ENCODE data around the gene CCDC159.
"Not testable (repeated sequence)": the region's sequence is repeated elsewhere in the genome, so short reads cannot be mapped to it uniquely, and the experiment has no call there.

CCDC159 gene

DNA sequence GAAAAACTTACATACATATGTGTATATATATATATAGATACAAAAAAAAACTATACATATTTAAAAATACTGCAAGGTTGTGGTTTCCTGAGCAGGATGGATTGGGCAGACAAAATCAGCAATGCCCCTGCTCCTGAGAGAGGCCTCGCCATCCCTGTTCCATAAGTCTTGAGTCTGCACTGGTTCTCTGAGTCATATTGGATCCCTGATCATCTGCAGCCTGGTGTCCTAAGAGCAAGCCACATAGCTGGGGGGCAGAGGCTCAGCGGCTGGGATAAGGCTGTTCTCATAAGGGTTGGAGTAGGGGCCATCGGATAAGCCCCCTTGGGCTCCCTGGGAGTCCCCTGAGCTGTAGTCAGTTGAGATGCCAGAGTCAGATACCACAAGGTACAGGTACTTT is 31.4 kb downstream of the CCDC159 start:
- H3K27ac ChIP-seq (ENCODE audit: low read depth, low read length): peak overlapping the region; percentile 55
- no peaks in the 10 kb centered on the region for H3K36me3 ChIP-seq (ENCODE audit: control insufficient read depth, insufficient read depth, low read length)
- peaks cover 35% of the 10 kb centered on the region for H3K4me1 ChIP-seq (ENCODE audit: control insufficient read depth, insufficient read depth, low read length)
- no peak overlapping the region for H3K9ac ChIP-seq (ENCODE audit: low read length)
- no peak overlapping the region for H3K4me3 ChIP-seq (ENCODE audit: low read length)
- no peaks in the 10 kb centered on the region for H3K27me3 ChIP-seq (ENCODE audit: control insufficient read depth, insufficient read depth, low read length)

DNA sequence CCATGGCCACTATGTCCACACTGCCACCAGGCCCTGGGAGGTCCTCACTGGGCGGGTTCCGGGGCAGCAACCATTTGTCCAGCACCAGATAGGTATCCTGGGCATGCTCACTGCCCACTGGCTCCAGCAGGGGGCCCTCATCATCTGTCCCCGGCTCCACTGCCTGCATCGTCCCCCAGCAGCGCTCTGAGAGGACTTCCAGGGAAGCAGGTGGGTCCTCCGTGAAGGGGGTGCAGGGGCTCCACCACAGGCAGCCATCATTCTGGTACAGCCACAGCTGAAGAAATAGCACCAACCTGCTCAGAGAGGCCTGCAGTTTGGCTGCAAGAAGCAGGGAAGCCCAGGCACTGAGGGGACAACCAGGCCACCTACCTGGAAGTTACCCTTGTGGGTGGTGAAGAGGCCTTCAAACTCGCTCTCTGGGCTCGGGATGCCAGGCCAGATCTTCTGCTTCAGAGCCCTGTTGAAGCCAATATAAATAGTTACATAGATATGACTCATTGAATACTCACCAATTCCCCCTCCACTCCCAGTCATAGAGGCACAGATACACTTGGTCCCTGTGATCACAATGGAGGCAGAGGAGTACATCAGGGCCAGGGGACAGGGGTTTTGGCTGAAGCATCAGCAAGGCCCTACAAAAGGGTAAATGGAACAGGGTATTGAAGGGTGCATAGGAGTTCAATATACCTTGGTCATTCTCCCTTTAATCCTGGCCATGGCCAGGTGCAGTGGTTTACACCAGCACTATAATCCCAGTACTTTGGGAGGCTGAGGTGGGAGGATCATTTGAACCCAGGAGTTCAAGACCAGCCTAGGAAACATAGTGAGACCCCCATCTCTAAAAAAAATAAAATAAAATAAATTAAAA is 32.2 kb downstream of the CCDC159 start:
- H3K27ac ChIP-seq (ENCODE audit: low read depth, low read length): peak overlapping the region; percentile 55
- peaks cover 2% of the 10 kb centered on the region for H3K27me3 ChIP-seq (ENCODE audit: control insufficient read depth, insufficient read depth, low read length)
- no peaks in the 10 kb centered on the region for H3K36me3 ChIP-seq (ENCODE audit: control insufficient read depth, insufficient read depth, low read length)
- peaks cover 35% of the 10 kb centered on the region for H3K4me1 ChIP-seq (ENCODE audit: control insufficient read depth, insufficient read depth, low read length)
- H3K9ac ChIP-seq (ENCODE audit: low read length): no peak overlapping the region
- no peak overlapping the region for H3K4me3 ChIP-seq (ENCODE audit: low read length)

DNA sequence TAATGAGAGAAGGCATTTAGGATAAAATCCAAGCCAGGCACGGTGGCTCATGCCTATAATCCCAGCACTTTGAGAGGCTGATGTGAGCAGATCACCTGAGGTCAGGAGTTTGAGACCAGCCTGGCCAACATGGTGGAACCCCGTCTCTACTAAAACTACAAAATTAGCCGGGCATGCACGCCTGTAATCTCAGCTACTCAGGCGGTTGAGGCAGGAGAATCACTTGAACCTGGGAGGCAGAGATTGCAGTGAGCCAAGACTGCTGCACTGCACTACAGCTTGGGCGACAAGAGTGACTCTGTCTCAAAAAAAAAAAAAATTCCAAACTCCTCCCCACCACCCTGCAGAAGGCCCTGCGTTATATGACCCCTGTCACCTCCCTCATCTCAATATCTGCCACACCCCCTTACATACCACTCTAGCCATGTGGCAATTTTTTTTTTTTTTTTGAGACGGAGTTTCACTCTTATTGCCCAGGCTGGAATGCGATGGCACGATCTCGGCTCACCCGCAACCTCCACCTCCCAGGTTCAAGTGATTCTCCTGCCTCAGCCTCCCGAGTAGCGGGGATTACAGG is 33.0 kb downstream of the CCDC159 start:
- peaks cover 32% of the 10 kb centered on the region for H3K4me1 ChIP-seq (ENCODE audit: control insufficient read depth, insufficient read depth, low read length)
- not testable (repeated sequence) for H3K27me3 ChIP-seq (ENCODE audit: control insufficient read depth, insufficient read depth, low read length); H3K27ac ChIP-seq (ENCODE audit: low read depth, low read length); H3K9ac ChIP-seq (ENCODE audit: low read length); H3K4me3 ChIP-seq (ENCODE audit: low read length); H3K36me3 ChIP-seq (ENCODE audit: control insufficient read depth, insufficient read depth, low read length)

DNA sequence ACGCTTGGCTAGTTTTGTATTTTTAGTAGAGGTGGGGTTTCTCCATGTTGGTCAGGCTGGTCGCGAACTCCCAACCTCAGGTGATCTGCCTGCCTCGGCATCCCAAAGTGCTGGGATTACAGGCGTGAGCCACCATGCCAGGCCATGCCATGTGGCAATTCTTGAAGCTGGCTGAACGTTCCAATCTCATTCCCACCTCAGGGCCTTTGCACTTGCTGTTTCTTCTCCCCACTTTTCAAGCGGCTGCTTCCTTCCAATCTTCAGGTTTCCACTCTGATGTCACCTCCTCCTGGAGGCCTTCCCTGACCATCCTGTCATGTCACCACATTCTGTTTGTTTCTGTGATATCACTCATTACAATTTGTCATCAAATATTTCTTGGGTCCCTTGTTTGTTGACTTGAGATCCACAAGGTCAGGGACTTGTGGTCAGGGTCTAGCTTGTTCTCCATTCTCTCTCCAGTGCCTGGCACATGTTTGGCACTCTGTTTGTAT is 33.6 kb downstream of the CCDC159 start:
- Histone ChIP-seq H3K4me3 (ENCODE audit: low read length) (no peak overlapping the region), H3K27ac (ENCODE audit: low read depth, low read length) (no peak overlapping the region), H3K36me3 (ENCODE audit: control insufficient read depth, insufficient read depth, low read length) (no peaks in the 10 kb centered on the region), H3K27me3 (ENCODE audit: control insufficient read depth, insufficient read depth, low read length) (peaks cover 2% of the 10 kb centered on the region), H3K9ac (ENCODE audit: low read length) (no peak overlapping the region), H3K4me1 (ENCODE audit: control insufficient read depth, insufficient read depth, low read length) (peaks cover 32% of the 10 kb centered on the region)

DNA sequence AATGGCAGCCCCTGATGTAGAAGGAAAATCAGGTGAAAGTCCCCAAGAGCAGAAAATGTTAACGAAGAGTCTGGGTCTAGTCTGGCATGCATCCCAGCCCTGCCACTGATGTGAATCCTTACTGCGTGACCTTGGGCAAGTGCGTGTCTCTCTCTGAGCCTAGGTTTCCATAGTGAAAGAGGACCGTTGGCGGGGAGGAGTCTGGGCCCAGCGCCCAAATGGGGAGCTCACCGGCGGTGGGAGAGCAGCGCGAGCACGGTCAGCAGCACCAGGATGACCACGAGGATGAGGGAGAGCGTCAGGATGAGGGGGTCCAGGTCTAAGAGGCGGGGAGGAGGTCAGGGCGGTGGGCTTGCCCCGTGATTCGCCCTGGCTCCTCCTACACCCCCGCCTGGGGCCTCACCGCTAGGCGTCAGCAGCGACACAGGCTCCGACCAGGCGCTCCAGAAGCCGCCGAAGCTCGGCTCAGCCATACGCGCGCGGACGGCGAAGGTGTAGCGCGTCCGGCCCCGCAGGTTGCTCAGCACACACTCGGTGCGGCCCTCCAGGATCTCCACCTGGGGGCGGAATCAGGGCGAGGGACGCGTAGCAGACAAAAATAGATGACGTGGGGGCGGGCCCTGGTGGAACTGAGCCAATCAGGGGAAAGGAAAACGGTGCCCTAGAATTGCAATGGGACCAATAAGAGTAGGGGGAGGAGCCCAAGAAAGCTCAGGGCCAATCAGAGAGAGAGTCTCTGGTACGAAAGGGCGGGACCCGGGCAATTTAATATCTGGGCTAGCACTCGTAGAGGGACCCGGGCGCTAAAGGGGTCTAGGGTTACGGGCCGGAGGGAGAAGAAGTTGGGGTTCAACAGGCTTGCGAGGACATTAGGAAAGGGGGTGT is 34.6 kb downstream of the CCDC159 start:
- Histone ChIP-seq H3K27ac (ENCODE audit: low read depth, low read length) (peak overlapping the region; percentile 41), H3K4me1 (ENCODE audit: control insufficient read depth, insufficient read depth, low read length) (peaks cover 26% of the 10 kb centered on the region), H3K4me3 (ENCODE audit: low read length) (peak overlapping the region; percentile 80), H3K36me3 (ENCODE audit: control insufficient read depth, insufficient read depth, low read length) (no peaks in the 10 kb centered on the region), H3K9ac (ENCODE audit: low read length) (peak overlapping the region; percentile 16), H3K27me3 (ENCODE audit: control insufficient read depth, insufficient read depth, low read length) (peaks cover 2% of the 10 kb centered on the region)

DNA sequence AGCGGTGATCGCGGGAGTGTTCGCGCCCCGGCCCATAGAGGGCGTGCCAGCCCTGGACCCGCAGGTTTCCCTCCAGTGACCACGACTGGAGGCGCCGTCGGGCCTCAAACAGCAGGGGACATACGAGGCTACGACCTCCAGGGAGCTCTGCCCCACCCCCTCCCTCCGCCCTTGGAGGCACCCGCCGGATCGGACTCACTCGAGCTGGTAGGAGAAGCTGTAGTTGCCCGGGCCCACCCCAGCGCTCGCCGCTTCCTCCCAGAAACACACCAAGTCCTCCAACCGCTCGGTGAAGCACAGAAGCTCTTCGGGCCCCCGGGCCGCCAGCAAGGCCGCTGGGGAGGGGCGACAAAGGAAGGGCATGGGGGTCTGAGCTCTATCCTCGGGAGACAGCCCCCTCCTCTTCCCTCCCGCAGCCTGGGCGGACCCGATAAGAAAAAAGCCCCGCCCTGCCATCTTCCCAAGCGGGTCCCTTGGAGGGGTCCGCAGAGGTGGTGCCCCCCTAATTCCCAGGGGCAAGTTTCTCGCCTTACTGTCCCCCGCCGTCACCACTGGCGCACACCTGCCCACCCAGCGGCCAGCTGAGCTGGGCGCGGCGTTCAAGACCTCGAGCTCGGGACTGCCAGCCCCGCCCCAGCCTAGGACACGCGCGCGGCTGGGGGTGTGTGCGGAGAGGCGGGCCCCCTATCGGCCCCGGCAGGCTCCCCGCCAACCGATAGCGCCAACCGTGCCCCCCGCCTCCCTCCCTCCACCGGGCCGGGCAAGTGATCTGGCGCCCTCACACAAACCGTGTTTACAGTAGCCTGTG is 36.8 kb downstream of the CCDC159 start:
- Histone ChIP-seq H3K9ac (ENCODE audit: low read length) (no peak overlapping the region), H3K27ac (ENCODE audit: low read depth, low read length) (no peak overlapping the region), H3K36me3 (ENCODE audit: control insufficient read depth, insufficient read depth, low read length) (no peaks in the 10 kb centered on the region), H3K4me3 (ENCODE audit: low read length) (peak overlapping the region; percentile 46), H3K4me1 (ENCODE audit: control insufficient read depth, insufficient read depth, low read length) (peaks cover 11% of the 10 kb centered on the region), H3K27me3 (ENCODE audit: control insufficient read depth, insufficient read depth, low read length) (peaks cover 2% of the 10 kb centered on the region)

DNA sequence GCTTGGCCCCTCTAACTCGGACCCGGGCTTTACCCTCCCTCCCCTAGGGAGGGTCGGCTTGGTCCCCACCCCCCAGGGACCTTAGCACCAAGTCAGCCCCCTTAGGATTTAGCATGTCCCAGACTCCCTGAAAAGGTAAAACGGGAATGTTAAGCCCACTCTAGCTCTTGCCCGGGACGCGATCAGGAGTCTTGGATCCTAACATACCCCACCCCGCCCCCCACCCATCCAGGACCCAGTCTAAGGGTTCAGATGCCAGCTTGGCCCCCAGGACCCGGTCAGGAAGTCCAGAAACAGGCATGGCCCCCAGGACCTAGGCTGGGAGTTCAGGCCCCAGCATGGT is 37.4 kb downstream of the CCDC159 start:
- peaks cover 2% of the 10 kb centered on the region for H3K27me3 ChIP-seq (ENCODE audit: control insufficient read depth, insufficient read depth, low read length)
- no peak overlapping the region for H3K9ac ChIP-seq (ENCODE audit: low read length)
- H3K27ac ChIP-seq (ENCODE audit: low read depth, low read length): no peak overlapping the region
- peak overlapping the region; percentile 28 for H3K4me3 ChIP-seq (ENCODE audit: low read length)
- no peaks in the 10 kb centered on the region for H3K36me3 ChIP-seq (ENCODE audit: control insufficient read depth, insufficient read depth, low read length)
- peaks cover 7% of the 10 kb centered on the region for H3K4me1 ChIP-seq (ENCODE audit: control insufficient read depth, insufficient read depth, low read length)

DNA sequence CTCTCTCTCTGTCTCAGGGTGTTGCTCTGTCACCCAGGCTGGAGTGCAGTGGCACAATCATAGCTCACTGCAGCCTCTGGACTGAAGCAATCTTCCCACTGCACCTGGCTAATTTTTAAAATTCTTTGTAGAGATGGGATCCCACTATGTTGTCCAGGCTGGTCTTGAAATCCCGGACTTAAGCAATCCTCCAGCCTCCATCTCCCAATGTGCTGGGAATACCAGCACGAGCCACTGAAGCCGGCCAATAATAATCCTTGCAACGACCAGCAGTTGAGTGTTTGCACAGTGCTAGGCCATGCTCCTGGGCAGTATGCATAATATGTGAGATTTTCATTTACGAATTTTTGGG is 38.4 kb downstream of the CCDC159 start:
- H3K9ac ChIP-seq (ENCODE audit: low read length): no peak overlapping the region
- H3K4me1 ChIP-seq (ENCODE audit: control insufficient read depth, insufficient read depth, low read length): peaks cover 7% of the 10 kb centered on the region
- no peak overlapping the region for H3K4me3 ChIP-seq (ENCODE audit: low read length)
- peaks cover 2% of the 10 kb centered on the region for H3K27me3 ChIP-seq (ENCODE audit: control insufficient read depth, insufficient read depth, low read length)
- no peaks in the 10 kb centered on the region for H3K36me3 ChIP-seq (ENCODE audit: control insufficient read depth, insufficient read depth, low read length)
- H3K27ac ChIP-seq (ENCODE audit: low read depth, low read length): no peak overlapping the region

DNA sequence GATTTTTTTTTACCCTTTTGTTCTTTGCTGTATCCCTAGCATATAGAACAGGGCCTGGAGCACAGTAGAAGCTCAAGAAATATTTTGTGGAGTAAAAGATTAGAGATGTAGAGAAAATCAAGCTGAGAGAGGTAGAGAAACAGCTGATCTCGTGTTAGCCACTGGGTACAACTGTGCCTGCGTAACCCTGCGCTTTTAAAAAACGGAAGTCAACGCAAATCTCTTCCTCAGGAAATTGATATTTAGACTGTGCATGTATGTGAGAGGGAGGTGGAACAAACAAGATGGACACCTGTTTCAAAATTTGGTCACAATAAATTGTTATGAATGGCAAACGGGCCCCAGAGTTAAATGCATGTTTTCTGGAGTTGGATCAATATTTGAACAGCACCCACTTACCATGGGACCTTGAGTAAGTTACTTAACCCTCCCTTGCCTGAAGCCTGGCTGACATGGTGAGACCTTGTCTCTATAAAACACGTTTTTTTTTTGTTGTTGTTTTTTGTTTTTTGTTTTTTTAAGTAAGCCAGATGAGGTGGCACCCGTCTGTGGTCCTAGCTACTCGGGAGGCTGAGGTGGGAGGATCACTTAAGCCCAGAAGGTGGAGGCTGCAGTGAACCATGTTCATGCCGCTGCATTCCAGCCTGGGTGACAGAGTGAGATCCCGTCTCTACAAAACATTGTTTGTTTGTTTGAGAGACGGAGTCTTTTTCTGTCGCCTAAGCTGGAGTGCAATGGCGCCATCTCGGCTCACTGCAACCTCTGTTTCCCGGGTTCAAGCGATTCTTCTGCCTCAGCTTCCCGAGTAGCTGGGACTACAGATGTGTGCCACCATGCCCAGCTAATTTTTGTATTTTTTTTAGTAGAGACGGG is 41.1 kb downstream of the CCDC159 start:
- no peak overlapping the region for H3K27ac ChIP-seq (ENCODE audit: low read depth, low read length)

DNA sequence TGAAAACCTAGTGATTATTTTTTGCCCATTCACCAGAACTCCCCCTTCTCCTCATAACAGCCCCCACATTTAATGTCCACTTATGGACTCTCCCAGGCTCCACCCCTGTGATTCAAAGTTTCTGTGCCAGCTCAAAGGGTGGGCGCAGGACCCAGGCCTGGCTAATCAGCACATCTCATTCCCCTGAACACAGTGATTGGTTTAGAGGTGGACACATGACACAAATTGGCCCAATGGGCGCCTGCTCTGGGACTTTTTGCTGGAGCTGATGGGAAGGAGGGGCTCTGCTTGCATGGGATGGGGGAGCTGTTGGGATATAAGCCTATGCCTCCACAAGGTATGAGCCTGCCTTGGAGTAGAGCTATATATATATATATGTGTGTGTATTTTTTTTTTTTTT is 44.0 kb downstream of the CCDC159 start:
- Histone ChIP-seq H3K4me3 (ENCODE audit: low read length) (no peak overlapping the region), H3K27ac (ENCODE audit: low read depth, low read length) (no peak overlapping the region), H3K9ac (ENCODE audit: low read length) (no peak overlapping the region), H3K4me1 (ENCODE audit: control insufficient read depth, insufficient read depth, low read length) (no peaks in the 10 kb centered on the region), H3K27me3 (ENCODE audit: control insufficient read depth, insufficient read depth, low read length) (no peaks in the 10 kb centered on the region), H3K36me3 (ENCODE audit: control insufficient read depth, insufficient read depth, low read length) (no peaks in the 10 kb centered on the region)

More for the DNA sequence above, 41.1 kb downstream of the CCDC159 start:
- H3K9ac ChIP-seq (ENCODE audit: low read length): no peak overlapping the region
- peaks cover 2% of the 10 kb centered on the region for H3K27me3 ChIP-seq (ENCODE audit: control insufficient read depth, insufficient read depth, low read length)
- H3K4me1 ChIP-seq (ENCODE audit: control insufficient read depth, insufficient read depth, low read length): no peaks in the 10 kb centered on the region
- no peak overlapping the region for H3K4me3 ChIP-seq (ENCODE audit: low read length)
- no peaks in the 10 kb centered on the region for H3K36me3 ChIP-seq (ENCODE audit: control insufficient read depth, insufficient read depth, low read length)

DNA sequence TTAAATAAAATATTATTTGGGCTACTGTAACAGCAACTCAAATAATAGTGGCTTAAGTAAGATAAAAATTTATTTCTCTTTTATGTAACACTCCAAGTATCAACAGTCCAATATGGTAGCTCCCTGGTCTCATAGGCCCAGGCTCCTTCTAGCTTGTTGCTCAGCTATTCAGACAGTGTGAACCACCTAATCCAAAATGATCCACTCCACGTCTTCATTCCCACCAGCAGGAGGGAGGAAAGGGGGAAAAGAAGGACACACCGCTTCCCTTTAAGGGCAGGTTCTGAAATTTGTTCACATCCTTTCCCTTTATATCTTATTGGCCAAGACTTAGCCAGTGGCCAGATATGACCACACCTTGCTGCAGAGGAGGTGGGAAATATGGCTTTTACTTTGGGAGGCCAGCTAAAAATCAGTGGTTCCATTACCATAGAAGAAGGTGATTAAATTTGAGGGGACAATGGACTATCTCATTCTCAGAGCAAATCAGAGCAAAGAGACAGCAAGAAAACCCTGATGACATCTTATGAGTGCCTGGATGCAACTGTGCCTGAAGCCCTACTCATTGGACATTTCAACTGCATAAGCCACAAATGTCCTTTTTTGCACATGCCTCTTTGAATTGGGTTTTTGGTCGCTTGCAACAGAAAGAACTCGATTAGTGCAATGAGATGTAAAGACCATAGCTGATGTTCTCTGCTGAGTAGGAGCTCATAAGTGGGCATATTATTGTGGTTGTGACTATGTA is 44.8 kb downstream of the CCDC159 start:
- Histone ChIP-seq H3K9ac (ENCODE audit: low read length) (no peak overlapping the region), H3K36me3 (ENCODE audit: control insufficient read depth, insufficient read depth, low read length) (no peaks in the 10 kb centered on the region), H3K4me1 (ENCODE audit: control insufficient read depth, insufficient read depth, low read length) (no peaks in the 10 kb centered on the region), H3K27me3 (ENCODE audit: control insufficient read depth, insufficient read depth, low read length) (no peaks in the 10 kb centered on the region), H3K27ac (ENCODE audit: low read depth, low read length) (no peak overlapping the region), H3K4me3 (ENCODE audit: low read length) (no peak overlapping the region)
